Esophagus muscularis mucosa (tissue), 4 donors: ENCODE measurements around the gene FRS3. TPM values are rescaled to one million over a fixed set of nuclear protein-coding genes. Genes with fewer than 3 reads are reported as not detected.

Experiments used
- DNase-seq: peaks from one replicate; pipeline ENCODE4 v3.0.0-alpha.2; 2017; ENCODE audit errors: extremely low spot score
- H3K27ac ChIP-seq, 4 donors: fragments of 200-600 bp; sonication (generic); replicated peaks in 1 of 4; 1 replicate in 3 of 4; 2 replicates in 1 of 4; pipeline ENCODE4 v1.5.1; 2016 to 2019; ENCODE audit warnings: mild to moderate bottlenecking in 1 of 4
- H3K27me3 ChIP-seq, 4 donors: fragments of 200-600 bp; sonication (generic); one replicate each; pipeline versions ENCODE4 v1.5.1 to v1.6.0; 2016 to 2019
- H3K36me3 ChIP-seq, 4 donors: fragments of 200-600 bp; sonication (generic); one replicate each; pipeline ENCODE4 v1.5.1; 2016 to 2019
- H3K4me1 ChIP-seq, 4 donors: fragments of 200-600 bp; sonication (generic); one replicate each; pipeline ENCODE4 v1.5.1; 2016 to 2019
- H3K4me3 ChIP-seq, 4 donors: fragments of 200-600 bp; sonication (generic); 1 replicate in 2 of 4; 2 replicates in 2 of 4; pipeline ENCODE4 v1.5.1; 2016 to 2019; ENCODE audit warnings: mild to moderate bottlenecking in 4 of 4, moderate library complexity in 1 of 4
- H3K9me3 ChIP-seq, 4 donors: fragments of 200-600 bp; sonication (generic); 1 replicate in 3 of 4; 2 replicates in 1 of 4; pipeline ENCODE4 v1.5.1; 2016 to 2019
- EP300 ChIP-seq: sonication (generic); formaldehyde crosslinking; IDR thresholded peaks from one replicate; pipeline ENCODE4 v1.6.1; 2017; ENCODE audit warnings: antibody characterized with exemption
- POLR2A ChIP-seq: fragments of 450-650 bp; IDR thresholded peaks from one replicate; pipeline ENCODE4 v1.6.1; 2017; ENCODE audit warnings: antibody characterized with exemption, moderate library complexity, mild to moderate bottlenecking, low read depth
- POLR2AphosphoS5 ChIP-seq, 2 donors: sonication (generic); formaldehyde crosslinking; IDR thresholded peaks; one replicate each; pipeline ENCODE4 v1.6.1; 2017; ENCODE audit warnings: antibody characterized with exemption in 2 of 2
- WGBS: methylation state at CpG from one replicate; pipeline ENCODE4 v1.1.5; 2018; 5-methylcytosine and 5-hydroxymethylcytosine counted together
- intact Hi-C: fragments of 100-400 bp; cut with DNase I; formaldehyde crosslinking; loops from one replicate; pipeline ENCODE4 v1.15.1; 2023
- total RNA-seq, 4 donors: library from RNA; depleted of rRNA; stranded (reverse); fragments of >200 nt; gene quantifications; one replicate each; pipeline versions ENCODE4 v1.1.0 to v1.2.1, GENCODE V29; 2016
- TF ChIP-seq, protein P1 (sequence below), 3 experiments: fragments of 200-600 bp in 2 of 3; fragments of 450-650 bp in 1 of 3; sonication (generic) in 2 of 3; IDR thresholded peaks; one replicate each; pipeline ENCODE4 v1.5.1; 2017 to 2019; ENCODE audit warnings: antibody characterized with exemption in 3 of 3, mild to moderate bottlenecking in 2 of 3, moderate library complexity in 1 of 3

FRS3 gene
- total RNA-seq, 4 donors from 2014 or later: 5.0 to 9.9 (median 6.7) TPM

DNA sequence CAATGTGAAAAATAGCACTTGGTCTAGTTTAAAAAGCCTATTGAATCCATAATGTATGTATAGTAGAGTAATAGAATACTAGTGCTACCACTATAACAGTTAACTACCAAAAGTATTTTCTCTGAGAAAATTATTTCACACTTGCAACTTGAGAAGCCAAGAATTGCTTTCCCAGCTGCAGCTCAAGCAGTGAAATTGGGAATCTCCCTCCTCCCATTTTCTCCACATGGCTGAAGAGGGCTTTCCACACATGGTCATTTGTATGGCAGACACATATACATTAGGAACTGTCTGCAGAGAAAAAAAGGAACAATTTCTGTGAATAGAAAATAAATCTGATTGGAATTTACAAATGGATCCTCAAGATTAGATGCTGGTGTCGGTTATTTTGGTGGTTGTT lies 42.3 kb upstream of the FRS3 start:
- Histone ChIP-seq H3K27ac (no peak overlapping the region), H3K4me3 (no peak overlapping the region), H3K36me3 (peaks cover 0 to 5% (median 0%) of the 10 kb centered on the region in 4 donors), H3K27me3 (no peaks in the 10 kb centered on the region), H3K9me3 (no peaks in the 10 kb centered on the region), H3K4me1 (no peaks in the 10 kb centered on the region)
- intact Hi-C loops: no loop called here
- TF ChIP-seq EP300: no peak
- no peak for TF ChIP-seq POLR2A
- 100% methylated on average over 1 of the region's 1 CpG for WGBS
- no peak for DNase-seq

DNA sequence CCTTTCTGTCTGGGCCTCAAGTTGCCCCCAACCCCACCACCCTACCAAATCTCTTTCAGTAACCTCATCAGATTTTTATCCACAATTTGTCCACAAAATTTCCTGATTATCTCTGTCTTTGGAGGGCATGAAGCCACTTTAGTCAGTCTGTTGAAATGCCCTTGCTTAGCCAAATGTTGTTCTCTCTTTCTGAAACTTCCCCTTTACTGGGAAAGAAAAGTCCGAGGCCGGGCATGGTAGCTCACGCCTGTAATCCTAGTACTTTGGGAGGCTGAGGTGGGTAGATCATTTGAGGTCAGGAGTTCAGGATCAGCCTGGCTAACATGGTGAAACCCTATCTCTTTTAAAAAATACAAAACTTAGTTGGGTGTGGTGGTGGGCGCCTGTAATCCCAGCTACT lies 41.6 kb upstream of the FRS3 start:
- Histone ChIP-seq H3K9me3 (no peaks in the 10 kb centered on the region), H3K36me3 (peaks cover 0 to 5% (median 0%) of the 10 kb centered on the region in 4 donors), H3K27ac (no peak overlapping the region), H3K4me3 (no peak overlapping the region), H3K27me3 (no peaks in the 10 kb centered on the region), H3K4me1 (no peaks in the 10 kb centered on the region)
- DNase-seq: no peak
- intact Hi-C loops: no loop called here
- 87% methylated on average over 4 of the region's 4 CpGs for WGBS
- no peak for TF ChIP-seq POLR2A
- TF ChIP-seq, protein P1, sequence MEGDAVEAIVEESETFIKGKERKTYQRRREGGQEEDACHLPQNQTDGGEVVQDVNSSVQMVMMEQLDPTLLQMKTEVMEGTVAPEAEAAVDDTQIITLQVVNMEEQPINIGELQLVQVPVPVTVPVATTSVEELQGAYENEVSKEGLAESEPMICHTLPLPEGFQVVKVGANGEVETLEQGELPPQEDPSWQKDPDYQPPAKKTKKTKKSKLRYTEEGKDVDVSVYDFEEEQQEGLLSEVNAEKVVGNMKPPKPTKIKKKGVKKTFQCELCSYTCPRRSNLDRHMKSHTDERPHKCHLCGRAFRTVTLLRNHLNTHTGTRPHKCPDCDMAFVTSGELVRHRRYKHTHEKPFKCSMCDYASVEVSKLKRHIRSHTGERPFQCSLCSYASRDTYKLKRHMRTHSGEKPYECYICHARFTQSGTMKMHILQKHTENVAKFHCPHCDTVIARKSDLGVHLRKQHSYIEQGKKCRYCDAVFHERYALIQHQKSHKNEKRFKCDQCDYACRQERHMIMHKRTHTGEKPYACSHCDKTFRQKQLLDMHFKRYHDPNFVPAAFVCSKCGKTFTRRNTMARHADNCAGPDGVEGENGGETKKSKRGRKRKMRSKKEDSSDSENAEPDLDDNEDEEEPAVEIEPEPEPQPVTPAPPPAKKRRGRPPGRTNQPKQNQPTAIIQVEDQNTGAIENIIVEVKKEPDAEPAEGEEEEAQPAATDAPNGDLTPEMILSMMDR (IDR thresholded peaks at IDR 0.05): no peak
- no peak for TF ChIP-seq POLR2AphosphoS5 (IDR thresholded peaks at IDR 0.05)
- no peak for TF ChIP-seq EP300

DNA sequence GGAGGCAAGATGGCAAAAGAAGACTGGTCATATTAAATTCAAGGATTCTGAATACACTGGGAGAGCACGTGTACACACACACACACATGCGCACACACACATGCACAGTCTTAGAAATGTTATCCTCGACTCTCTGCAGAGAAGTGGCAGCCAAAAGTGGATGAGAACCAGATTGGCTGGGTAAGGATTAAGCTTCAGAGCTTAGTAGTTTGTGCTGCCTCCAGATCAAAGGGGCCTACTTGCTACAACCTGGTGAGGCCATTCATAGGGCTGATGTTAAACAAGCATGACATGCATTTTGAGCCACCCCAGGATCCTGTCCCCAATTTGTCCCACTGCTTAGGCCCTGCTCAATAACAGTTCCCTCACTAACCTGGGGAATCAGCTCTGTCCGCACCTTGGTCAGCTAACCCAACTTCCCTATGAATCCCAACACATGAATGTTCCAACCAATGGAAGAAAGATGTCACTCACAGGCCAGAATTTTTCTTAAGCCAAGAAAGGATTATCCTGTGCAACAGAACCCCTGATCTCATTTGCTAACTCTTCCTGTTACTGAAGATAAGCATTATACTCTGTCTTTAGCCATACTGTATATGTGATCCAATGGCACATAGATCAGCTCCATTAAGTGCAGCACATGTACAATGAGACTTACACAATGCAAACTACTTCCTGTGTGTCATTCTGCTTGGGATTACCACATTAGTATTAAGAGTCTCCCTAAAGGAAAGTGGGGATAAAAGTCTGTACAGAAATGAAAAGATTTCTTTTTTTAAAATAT lies 38.8 kb upstream of the FRS3 start:
- WGBS: 74% methylated on average over 4 of the region's 4 CpGs
- Histone ChIP-seq H3K4me1 (no peaks in the 10 kb centered on the region), H3K36me3 (peaks cover 0 to 5% (median 0%) of the 10 kb centered on the region in 4 donors), H3K4me3 (no peak overlapping the region), H3K27ac (no peak overlapping the region), H3K9me3 (no peaks in the 10 kb centered on the region), H3K27me3 (no peaks in the 10 kb centered on the region)
- intact Hi-C loops: no loop called here
- TF ChIP-seq POLR2AphosphoS5 (IDR thresholded peaks at IDR 0.05): no peak
- no peak for TF ChIP-seq POLR2A
- TF ChIP-seq, protein P1 (IDR thresholded peaks at IDR 0.05): no peak
- no peak for TF ChIP-seq EP300
- DNase-seq: no peak

DNA sequence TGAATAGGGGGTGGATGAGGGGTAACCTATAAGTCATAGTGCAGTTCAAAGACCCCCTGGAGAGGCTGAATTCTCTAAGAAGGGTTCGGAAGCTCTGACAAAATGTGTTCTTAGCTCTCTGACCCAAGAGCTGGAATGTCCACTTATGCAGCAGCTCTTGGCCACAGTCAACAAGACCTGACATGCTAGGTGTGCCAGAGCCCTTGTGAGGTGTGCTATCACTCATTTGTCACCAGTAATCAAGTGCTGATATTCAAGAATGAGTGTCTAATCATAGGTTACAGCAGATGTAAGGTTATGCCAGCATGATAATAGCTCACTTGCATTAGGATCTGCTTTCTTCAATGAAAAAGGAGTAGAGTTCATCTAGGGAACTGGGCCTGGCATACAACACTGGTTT lies 35.9 kb upstream of the FRS3 start:
- Histone ChIP-seq H3K27me3 (no peaks in the 10 kb centered on the region), H3K9me3 (no peaks in the 10 kb centered on the region), H3K4me3 (no peak overlapping the region), H3K27ac (no peak overlapping the region), H3K36me3 (no peaks in the 10 kb centered on the region), H3K4me1 (no peaks in the 10 kb centered on the region)
- intact Hi-C loops: no loop called here
- no peak for DNase-seq
- TF ChIP-seq, protein P1 (IDR thresholded peaks at IDR 0.05): no peak
- TF ChIP-seq POLR2A: no peak
- no peak for TF ChIP-seq POLR2AphosphoS5 (IDR thresholded peaks at IDR 0.05)
- no peak for TF ChIP-seq EP300
- 80% methylated on average over 1 of the region's 1 CpG for WGBS

DNA sequence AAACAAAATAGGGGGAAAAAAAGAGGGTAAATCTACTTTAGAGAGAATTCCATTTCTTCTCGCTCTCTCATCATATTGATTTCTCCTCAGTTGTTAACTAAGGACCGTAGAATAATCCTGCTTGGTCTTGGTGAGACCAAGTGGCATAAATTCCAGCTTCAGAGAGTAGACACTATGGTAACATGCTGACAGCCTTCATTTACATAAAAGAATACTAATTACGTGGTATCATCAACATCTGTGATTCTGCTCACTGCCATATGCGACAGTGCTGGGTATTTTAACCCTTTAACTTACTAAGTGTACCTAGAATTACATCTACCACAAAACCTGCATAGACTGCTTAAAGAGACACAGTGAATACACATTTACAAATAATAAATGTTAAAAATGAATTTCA lies 34.9 kb upstream of the FRS3 start:
- DNase-seq: no peak
- Histone ChIP-seq H3K4me3 (no peak overlapping the region), H3K9me3 (no peaks in the 10 kb centered on the region), H3K36me3 (no peaks in the 10 kb centered on the region), H3K4me1 (no peaks in the 10 kb centered on the region), H3K27ac (no peak overlapping the region), H3K27me3 (no peaks in the 10 kb centered on the region)
- TF ChIP-seq, protein P1 (IDR thresholded peaks at IDR 0.05): no peak
- TF ChIP-seq POLR2A: no peak
- TF ChIP-seq POLR2AphosphoS5 (IDR thresholded peaks at IDR 0.05): no peak
- no peak for TF ChIP-seq EP300
- intact Hi-C loops: no loop called here
- WGBS: 73% methylated on average over 4 of the region's 4 CpGs
